ENCODE results near the gene KLRG1. TPM values are rescaled to one million over a fixed set of nuclear protein-coding genes. Genes with fewer than 3 reads are reported as not detected.

Gene KLRG1
- total and polyA plus RNA-seq, 2 of the 4 experiments (the other 2 are of a cell fraction): 0.36 to 0.54 TPM

Other genes with a start within 250 kb of the KLRG1 start
- gene A2ML1, start 166.9 kb upstream of the KLRG1 start, total RNA-seq (2012; rRNA removed): not detected in 2 replicates
- gene A2ML1, start 166.9 kb upstream of the KLRG1 start, polyA plus RNA-seq (2012; rRNA removed): not detected in 2 replicates
- gene PHC1, start 75.0 kb upstream of the KLRG1 start, total RNA-seq (2012; rRNA removed): 9.1 and 9.7 TPM in 2 replicates
- 23.1 and 24.4 TPM in 2 replicates for gene PHC1, start 75.0 kb upstream of the KLRG1 start, polyA plus RNA-seq (2012; rRNA removed)
- 118 and 140 TPM in 2 replicates for gene M6PR, start 39.9 kb upstream of the KLRG1 start, total RNA-seq (2012; rRNA removed)
- gene M6PR, start 39.9 kb upstream of the KLRG1 start, polyA plus RNA-seq (2012; rRNA removed): 71.1 and 86.6 TPM in 2 replicates
- gene A2M, start 126.4 kb downstream of the KLRG1 start, total RNA-seq (2012; rRNA removed): 0.56 and 1.1 TPM in 2 replicates
- 3.2 and 3.6 TPM in 2 replicates for gene A2M, start 126.4 kb downstream of the KLRG1 start, polyA plus RNA-seq (2012; rRNA removed)
- not detected in 2 replicates for gene PZP, start 218.8 kb downstream of the KLRG1 start, total RNA-seq (2012; rRNA removed)
- gene PZP, start 218.8 kb downstream of the KLRG1 start, polyA plus RNA-seq (2012; rRNA removed): not detected in 2 replicates

All from IMR-90 (cell line).